IMR-90 (cell line): Measurements from ENCODE around the gene OR52W1.

Experiments
- BHLHE40 ChIP-seq: fragments of 150-350 bp; IDR thresholded peaks from 2 replicates; pipeline ENCODE4 v1.6.1; 2016; ENCODE audit warnings: mild to moderate bottlenecking, low read depth, low read length
- CEBPB ChIP-seq: IDR thresholded peaks from 2 replicates; pipeline ENCODE4 v1.6.1; 2012; ENCODE audit warnings: low read depth, low read length, improper control_type of control experiment
- FOS ChIP-seq: fragments of 150-350 bp; IDR thresholded peaks from 2 replicates; pipeline ENCODE4 v1.6.1; 2016; ENCODE audit warnings: low read depth, low read length
- MXI1 ChIP-seq: IDR thresholded peaks from 2 replicates; pipeline ENCODE4 v1.6.1; 2012; ENCODE audit warnings: low read depth, mild to moderate bottlenecking, low read length, moderate library complexity, borderline replicate concordance
- POLR2A ChIP-seq: IDR thresholded peaks from 2 replicates; pipeline ENCODE4 v1.6.1; 2012; ENCODE audit warnings: mild to moderate bottlenecking, low read depth, low read length
- RAD21 ChIP-seq: IDR thresholded peaks from 2 replicates; pipeline ENCODE4 v1.6.1; 2012; ENCODE audit warnings: low read length, improper control_type of control experiment
- RCOR1 ChIP-seq: IDR thresholded peaks from 2 replicates; pipeline ENCODE4 v1.6.1; 2012; ENCODE audit warnings: mild to moderate bottlenecking, low read length, improper control_type of control experiment; ENCODE audit not compliant: insufficient replicate concordance
- RFX5 ChIP-seq: IDR thresholded peaks from 2 replicates; pipeline ENCODE4 v1.8.0; 2012; ENCODE audit warnings: low read depth, mild to moderate bottlenecking, low read length, moderate library complexity
- SMC3 ChIP-seq: fragments of 150-350 bp; IDR thresholded peaks from 2 replicates; pipeline ENCODE4 v1.6.1; 2016; ENCODE audit warnings: low read depth, mild to moderate bottlenecking, antibody characterized with exemption, low read length, moderate library complexity
- TF ChIP-seq, protein P1 (sequence below): fragments of 150-350 bp; IDR thresholded peaks from 2 replicates; pipeline ENCODE4 v1.6.1; 2016; ENCODE audit warnings: low read depth, mild to moderate bottlenecking, low read length, moderate library complexity, borderline replicate concordance
- TF ChIP-seq, protein P2 (sequence below): conservative IDR thresholded peaks from 2 replicates; pipeline ENCODE4 v1.5.1; 2012; ENCODE audit warnings: mild to moderate bottlenecking, low read depth, low read length, improper control_type of control experiment
- TF ChIP-seq, protein P3 (sequence below): fragments of 150-350 bp; IDR thresholded peaks from 2 replicates; pipeline ENCODE4 v1.6.1; 2017; ENCODE audit warnings: mild to moderate bottlenecking, antibody characterized with exemption, low read length, low read depth

DNA sequence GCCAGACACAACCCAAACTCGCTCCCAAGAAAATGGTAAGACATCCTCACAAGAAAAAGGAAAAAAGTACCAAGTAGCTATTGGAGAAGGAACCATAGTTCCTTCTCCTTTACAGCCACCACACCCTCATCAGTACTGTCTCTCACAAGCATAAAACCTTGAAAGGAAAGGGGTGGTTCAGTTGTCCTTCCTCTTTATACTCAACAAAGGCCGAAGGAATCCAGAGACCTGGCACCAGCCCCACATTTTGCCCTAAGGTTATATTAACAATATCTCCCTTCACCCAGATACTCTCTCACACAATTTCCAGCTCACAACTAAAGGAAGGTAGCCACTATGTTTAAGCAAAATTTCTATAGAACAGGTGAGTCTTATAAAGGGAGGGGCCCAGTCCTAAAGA is 26.9 kb downstream of the OR52W1 start:
- TF ChIP-seq, protein P1, sequence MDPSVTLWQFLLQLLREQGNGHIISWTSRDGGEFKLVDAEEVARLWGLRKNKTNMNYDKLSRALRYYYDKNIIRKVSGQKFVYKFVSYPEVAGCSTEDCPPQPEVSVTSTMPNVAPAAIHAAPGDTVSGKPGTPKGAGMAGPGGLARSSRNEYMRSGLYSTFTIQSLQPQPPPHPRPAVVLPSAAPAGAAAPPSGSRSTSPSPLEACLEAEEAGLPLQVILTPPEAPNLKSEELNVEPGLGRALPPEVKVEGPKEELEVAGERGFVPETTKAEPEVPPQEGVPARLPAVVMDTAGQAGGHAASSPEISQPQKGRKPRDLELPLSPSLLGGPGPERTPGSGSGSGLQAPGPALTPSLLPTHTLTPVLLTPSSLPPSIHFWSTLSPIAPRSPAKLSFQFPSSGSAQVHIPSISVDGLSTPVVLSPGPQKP = no peak
- TF ChIP-seq POLR2A = no peak
- TF ChIP-seq, protein P2, sequence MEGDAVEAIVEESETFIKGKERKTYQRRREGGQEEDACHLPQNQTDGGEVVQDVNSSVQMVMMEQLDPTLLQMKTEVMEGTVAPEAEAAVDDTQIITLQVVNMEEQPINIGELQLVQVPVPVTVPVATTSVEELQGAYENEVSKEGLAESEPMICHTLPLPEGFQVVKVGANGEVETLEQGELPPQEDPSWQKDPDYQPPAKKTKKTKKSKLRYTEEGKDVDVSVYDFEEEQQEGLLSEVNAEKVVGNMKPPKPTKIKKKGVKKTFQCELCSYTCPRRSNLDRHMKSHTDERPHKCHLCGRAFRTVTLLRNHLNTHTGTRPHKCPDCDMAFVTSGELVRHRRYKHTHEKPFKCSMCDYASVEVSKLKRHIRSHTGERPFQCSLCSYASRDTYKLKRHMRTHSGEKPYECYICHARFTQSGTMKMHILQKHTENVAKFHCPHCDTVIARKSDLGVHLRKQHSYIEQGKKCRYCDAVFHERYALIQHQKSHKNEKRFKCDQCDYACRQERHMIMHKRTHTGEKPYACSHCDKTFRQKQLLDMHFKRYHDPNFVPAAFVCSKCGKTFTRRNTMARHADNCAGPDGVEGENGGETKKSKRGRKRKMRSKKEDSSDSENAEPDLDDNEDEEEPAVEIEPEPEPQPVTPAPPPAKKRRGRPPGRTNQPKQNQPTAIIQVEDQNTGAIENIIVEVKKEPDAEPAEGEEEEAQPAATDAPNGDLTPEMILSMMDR = no peak
- no peak for TF ChIP-seq BHLHE40
- TF ChIP-seq SMC3 = no peak
- TF ChIP-seq, protein P3, sequence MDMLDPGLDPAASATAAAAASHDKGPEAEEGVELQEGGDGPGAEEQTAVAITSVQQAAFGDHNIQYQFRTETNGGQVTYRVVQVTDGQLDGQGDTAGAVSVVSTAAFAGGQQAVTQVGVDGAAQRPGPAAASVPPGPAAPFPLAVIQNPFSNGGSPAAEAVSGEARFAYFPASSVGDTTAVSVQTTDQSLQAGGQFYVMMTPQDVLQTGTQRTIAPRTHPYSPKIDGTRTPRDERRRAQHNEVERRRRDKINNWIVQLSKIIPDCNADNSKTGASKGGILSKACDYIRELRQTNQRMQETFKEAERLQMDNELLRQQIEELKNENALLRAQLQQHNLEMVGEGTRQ = no peak
- TF ChIP-seq RCOR1 = no peak
- TF ChIP-seq CEBPB = no peak
- TF ChIP-seq MXI1 = no peak
- TF ChIP-seq RFX5 = no peak
- TF ChIP-seq FOS = no peak
- TF ChIP-seq RAD21 = no peak
